DND-41 (cell line): Measurements from ENCODE around the gene NTN1.

Experiments used
- ATAC-seq: fragments of 200-7000 bp; cut with Tn5 transposase; 3 replicates; pipeline ENCODE4 v1.9.1; 2021; ENCODE audit warnings: low read depth; ENCODE audit not compliant: insufficient read depth
- DNase-seq: peaks from one replicate; pipeline ENCODE4 v3.0.0-alpha.2; 2020
- H2AFZ ChIP-seq: 2 replicates; pipeline ENCODE4 v1.6.0; 2012; ENCODE audit warnings: low read depth, low read length
- H3K27ac ChIP-seq: 2 replicates; pipeline ENCODE4 v1.5.1; 2012; ENCODE audit warnings: low read length, inconsistent platforms
- H3K27me3 ChIP-seq: fragments of 200-600 bp; sonication (generic); 2 replicates; pipeline ENCODE4 v1.6.0; 2012; ENCODE audit warnings: low read length, mild to moderate bottlenecking, inconsistent platforms; ENCODE audit not compliant: insufficient read depth, poor library complexity
- H3K36me3 ChIP-seq: 2 replicates; pipeline ENCODE4 v1.5.1; 2012; ENCODE audit warnings: low read length, inconsistent platforms; ENCODE audit not compliant: insufficient read depth
- H3K4me1 ChIP-seq: 2 replicates; pipeline ENCODE4 v1.5.1; 2012; ENCODE audit warnings: mild to moderate bottlenecking, low read length; ENCODE audit not compliant: insufficient read depth
- H3K4me2 ChIP-seq: 2 replicates; pipeline ENCODE4 v1.6.0; 2012; ENCODE audit warnings: mild to moderate bottlenecking, moderate library complexity, low read length, inconsistent platforms; ENCODE audit not compliant: insufficient read depth
- H3K4me3 ChIP-seq, 2 experiments: fragments of 200-600 bp in 1 of 2; shearing (Covaris generic) in 1 of 2; 2 replicates each; pipeline ENCODE4 v1.5.1; 2012 to 2016; ENCODE audit warnings: inconsistent platforms in 2 of 2, low read length in 2 of 2, mild to moderate bottlenecking in 2 of 2, low read depth in 1 of 2, moderate library complexity in 1 of 2
- H3K79me2 ChIP-seq: 2 replicates; pipeline ENCODE4 v1.6.0; 2012; ENCODE audit warnings: low read length, inconsistent platforms; ENCODE audit not compliant: insufficient read depth
- H3K9ac ChIP-seq: 2 replicates; pipeline ENCODE4 v1.6.0; 2012; ENCODE audit warnings: low read depth, mild to moderate bottlenecking, inconsistent platforms, low read length, moderate library complexity
- H3K9me3 ChIP-seq: 2 replicates; pipeline ENCODE4 v1.5.1; 2012; ENCODE audit warnings: low read length, moderate library complexity, mild to moderate bottlenecking, inconsistent platforms; ENCODE audit not compliant: insufficient read depth, severe bottlenecking
- H4K20me1 ChIP-seq: 2 replicates; pipeline ENCODE4 v1.6.0; 2012; ENCODE audit warnings: low read length; ENCODE audit not compliant: insufficient read depth
- CTCF ChIP-seq: IDR thresholded peaks from 2 replicates; pipeline ENCODE4 v1.5.1; 2012; ENCODE audit warnings: borderline replicate concordance, low read length, moderate library complexity, mild to moderate bottlenecking; ENCODE audit not compliant: poor library complexity, severe bottlenecking; ENCODE audit errors: extremely low read depth
- EZH2 ChIP-seq: IDR thresholded peaks from 3 replicates; pipeline ENCODE4 v1.6.1; 2012; ENCODE audit warnings: borderline replicate concordance, low read depth, mild to moderate bottlenecking, moderate library complexity, low read length, inconsistent platforms; ENCODE audit not compliant: severe bottlenecking

Gene NTN1

GRCh38 chr17:9283909-9284308 lies 262.6 kb downstream of the NTN1 start:
- Histone ChIP-seq H4K20me1 (no peaks in the 10 kb centered on the region), H3K4me1 (no peaks in the 10 kb centered on the region), H3K9ac (no peak overlapping the region), H3K4me2 (no peak overlapping the region), H3K36me3 (no peaks in the 10 kb centered on the region), H3K27me3 (no peaks in the 10 kb centered on the region), H3K9me3 (no peaks in the 10 kb centered on the region), H2AFZ (no peak overlapping the region), H3K79me2 (no peaks in the 10 kb centered on the region), H3K4me3 (no peak overlapping the region), H3K27ac (no peak overlapping the region)
- TF ChIP-seq EZH2 (no peak), CTCF (no peak)
- ATAC-seq (no peak), DNase-seq (no peak)

DNA sequence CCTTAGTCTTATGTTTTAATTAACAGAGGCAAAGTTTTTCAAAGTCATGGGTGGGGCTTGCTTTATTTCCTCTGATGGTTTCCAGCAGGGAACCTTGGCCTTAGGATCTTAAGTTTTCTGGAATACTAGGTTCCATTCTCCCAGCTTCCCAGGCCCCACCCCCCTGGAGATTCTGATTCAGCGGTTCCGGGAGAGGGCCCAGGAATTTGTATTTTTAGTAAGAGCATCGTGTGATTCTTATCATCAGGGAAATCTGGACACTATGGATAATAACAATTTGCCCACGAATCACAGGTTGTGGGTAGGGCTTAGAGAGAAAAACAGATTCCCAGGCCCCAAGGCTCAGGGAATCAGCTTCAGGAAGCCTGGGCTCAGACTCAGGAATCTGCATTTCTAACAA lies 263.6 kb downstream of the NTN1 start:
- no peak for ATAC-seq
- Histone ChIP-seq H3K4me1 (no peaks in the 10 kb centered on the region), H3K9ac (no peak overlapping the region), H3K9me3 (no peaks in the 10 kb centered on the region), H2AFZ (no peak overlapping the region), H3K4me3 (no peak overlapping the region), H3K27me3 (no peaks in the 10 kb centered on the region), H3K27ac (no peak overlapping the region), H3K79me2 (no peaks in the 10 kb centered on the region), H3K4me2 (no peak overlapping the region), H4K20me1 (no peaks in the 10 kb centered on the region), H3K36me3 (no peaks in the 10 kb centered on the region)
- TF ChIP-seq CTCF (no peak), EZH2 (no peak)
- no peak for DNase-seq

GRCh38 chr17:9285602-9286427 lies 264.5 kb downstream of the NTN1 start:
- H3K9me3 ChIP-seq: no peaks in the 10 kb centered on the region
- H3K4me3 ChIP-seq: no peak overlapping the region
- no peak for TF ChIP-seq EZH2
- TF ChIP-seq CTCF: no peak
- ATAC-seq: no peak
- H3K79me2 ChIP-seq: no peaks in the 10 kb centered on the region
- H3K36me3 ChIP-seq: no peaks in the 10 kb centered on the region
- no peak overlapping the region for H3K27ac ChIP-seq
- H4K20me1 ChIP-seq: no peaks in the 10 kb centered on the region
- no peak overlapping the region for H3K9ac ChIP-seq
- no peak overlapping the region for H2AFZ ChIP-seq
- H3K4me2 ChIP-seq: no peak overlapping the region
- H3K27me3 ChIP-seq: no peaks in the 10 kb centered on the region
- H3K4me1 ChIP-seq: no peaks in the 10 kb centered on the region
- no peak for DNase-seq
